HG03060 (cell line): ENCODE data around the gene ZBTB9.

Experiments used
- ATAC-seq: cut with Tn5 transposase; IDR thresholded peaks from one replicate; pipeline ENCODE4 v1.9.1; 2021; ENCODE audit warnings: low read depth, moderate number of reproducible peaks; ENCODE audit not compliant: unreplicated experiment

The ZBTB9 gene

DNA sequence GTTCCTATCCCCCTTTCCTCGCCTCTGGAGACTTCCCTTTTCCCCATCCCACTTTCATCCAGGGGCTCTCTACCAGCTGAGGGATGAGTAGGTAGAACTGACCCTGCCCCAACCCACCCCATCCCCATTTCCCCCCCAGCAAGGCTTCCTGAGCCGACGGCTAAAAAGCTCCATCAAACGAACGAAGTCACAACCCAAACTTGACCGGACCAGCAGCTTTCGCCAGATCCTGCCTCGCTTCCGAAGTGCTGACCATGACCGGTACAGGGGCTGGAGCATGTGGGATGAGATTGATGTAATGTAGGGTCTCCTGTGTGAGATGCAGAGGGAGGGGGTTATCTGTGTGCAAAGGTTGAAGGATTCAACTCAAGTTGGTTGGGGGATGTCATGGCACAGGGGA, 21.8 kb upstream of the ZBTB9 start:
- ATAC-seq = no peak

DNA sequence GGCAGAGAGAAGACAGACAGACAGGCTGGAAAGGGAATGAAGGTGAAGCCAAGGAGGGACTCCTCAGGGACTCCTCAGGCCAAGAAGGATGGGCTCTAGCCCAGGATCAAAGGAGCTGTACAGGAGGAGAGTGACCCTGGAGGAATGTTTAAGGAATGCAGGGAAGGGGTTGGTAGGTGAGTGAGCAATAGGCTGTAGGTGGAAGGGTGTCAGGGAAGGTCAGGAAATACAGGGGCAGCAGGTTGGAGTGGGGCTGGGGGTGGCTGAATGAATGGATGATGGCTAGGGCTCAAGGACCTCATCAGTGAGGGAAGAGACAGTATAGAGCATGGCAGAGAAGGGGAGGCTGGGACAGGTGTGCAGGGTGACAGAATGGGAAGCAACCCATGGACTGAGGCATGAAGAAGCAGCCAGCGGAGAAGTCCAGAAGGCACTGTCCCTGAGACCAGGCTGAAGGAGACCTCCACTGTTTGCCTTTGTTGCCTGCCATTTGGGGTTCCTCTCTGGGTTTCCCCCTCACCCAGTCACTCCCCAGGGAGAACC, 21.3 kb upstream of the ZBTB9 start:
- no peak for ATAC-seq

- ATAC-seq = no peak
Measured at GRCh38 chr6:33433544-33434191, 20.7 kb upstream of the ZBTB9 start.

GRCh38 chr6:33434961-33435360, 19.4 kb upstream of the ZBTB9 start:
- no peak for ATAC-seq

GRCh38 chr6:33437666-33438065, 16.7 kb upstream of the ZBTB9 start:
- no peak for ATAC-seq

DNA sequence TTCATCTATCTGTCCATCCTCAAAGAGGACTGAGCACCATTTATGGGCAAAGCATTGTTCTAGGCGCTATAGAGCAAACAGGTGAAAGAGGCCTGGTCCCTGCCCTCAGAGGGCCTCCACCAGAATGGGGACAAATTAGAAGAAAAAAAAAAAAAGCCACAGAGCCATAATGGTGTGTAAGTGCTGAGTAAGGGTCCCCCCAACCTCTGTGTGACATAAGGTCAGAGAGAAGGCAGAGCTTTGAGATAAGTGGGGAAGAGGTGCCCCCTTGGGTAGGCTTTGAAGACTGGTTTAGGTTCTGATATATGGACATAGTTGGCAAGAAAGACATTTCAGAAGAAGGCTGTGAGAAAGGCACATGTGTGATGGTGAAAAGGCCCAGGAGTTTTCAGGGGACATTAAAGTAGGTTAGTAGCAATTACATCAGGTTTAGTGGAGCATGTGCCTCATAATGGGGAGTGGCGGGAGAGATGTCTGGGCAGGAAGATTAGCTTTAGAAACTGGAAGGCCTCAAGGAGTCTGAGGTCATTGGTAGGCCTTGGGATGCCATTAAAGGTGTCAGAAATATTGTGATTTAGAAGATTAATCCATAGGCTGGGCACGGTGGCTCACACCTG, 15.3 kb upstream of the ZBTB9 start:
- ATAC-seq = no peak

- ATAC-seq = no peak
Measured at GRCh38 chr6:33439956-33440648, 14.3 kb upstream of the ZBTB9 start.

- no peak for ATAC-seq
Measured at GRCh38 chr6:33440649-33441309, 13.6 kb upstream of the ZBTB9 start.

GRCh38 chr6:33441457-33441856, 12.9 kb upstream of the ZBTB9 start:
- no peak for ATAC-seq

DNA sequence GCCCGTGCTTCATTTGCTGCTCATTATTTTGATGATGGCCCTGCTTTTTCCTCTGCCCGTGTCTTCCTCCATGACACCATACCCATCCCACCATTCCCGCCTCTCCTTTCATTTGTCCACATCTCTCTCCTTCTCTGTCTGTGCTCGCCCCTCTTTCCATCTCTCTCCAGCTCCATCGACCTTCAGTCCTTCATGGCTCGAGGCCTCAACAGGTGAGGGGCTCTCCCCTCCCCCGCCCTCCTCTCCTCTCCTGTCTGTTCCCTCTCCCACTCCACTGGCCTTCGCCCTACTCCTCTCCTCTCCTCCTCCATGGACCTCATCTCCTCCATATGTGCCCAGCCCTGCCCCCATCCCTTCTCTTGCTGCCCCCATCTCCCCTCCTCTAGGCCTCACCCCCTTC, 12.1 kb upstream of the ZBTB9 start:
- no peak for ATAC-seq

GRCh38 chr6:33443025-33443424, 11.4 kb upstream of the ZBTB9 start:
- ATAC-seq = no peak

GRCh38 chr6:33443619-33444504, 10.5 kb upstream of the ZBTB9 start:
- ATAC-seq = no peak

DNA sequence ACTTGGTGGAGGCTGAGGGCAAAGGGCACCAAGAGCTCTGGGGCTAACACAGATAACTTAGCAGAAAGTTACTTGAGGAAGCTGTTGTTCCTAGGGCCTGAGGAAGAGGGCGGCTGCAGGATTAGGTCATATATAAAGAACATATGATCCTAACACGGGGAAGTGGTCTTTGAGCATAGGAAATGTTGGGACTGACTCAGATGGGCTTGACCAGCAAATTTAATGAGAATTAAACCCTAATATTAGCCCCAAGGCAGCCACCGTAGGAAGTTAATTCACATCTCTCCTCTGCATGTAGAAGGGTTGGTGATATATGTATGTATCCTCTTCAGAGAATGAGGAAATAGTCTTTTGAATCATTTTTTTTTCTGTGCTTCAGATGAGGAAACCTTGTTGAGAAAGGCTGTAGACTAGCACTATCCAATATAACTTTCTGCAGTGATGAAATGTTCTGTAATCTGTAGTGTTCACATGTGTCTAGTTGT, 9.2 kb upstream of the ZBTB9 start:
- no peak for ATAC-seq

- ATAC-seq = no peak
Measured at GRCh38 chr6:33446356-33446755, 8.0 kb upstream of the ZBTB9 start.

DNA sequence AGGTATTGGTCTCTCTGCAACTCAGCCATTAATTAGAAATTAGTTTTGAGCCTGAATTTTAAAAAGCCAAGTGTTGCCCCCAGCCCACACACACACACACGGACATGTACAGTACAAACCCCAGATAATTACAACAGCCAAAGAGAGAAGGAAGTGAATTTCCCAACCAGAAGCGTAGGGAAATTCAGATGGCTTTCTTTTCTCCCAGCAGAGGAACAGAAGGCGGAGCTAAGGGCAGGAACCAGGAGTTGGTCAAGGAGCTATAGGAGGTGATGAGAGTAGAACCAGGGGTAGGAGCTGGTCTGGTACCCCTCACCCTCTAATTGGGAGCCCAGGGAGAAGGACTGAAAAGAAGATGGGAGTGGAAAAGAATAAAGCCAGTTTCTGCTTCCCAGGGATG, 3.9 kb upstream of the ZBTB9 start:
- no peak for ATAC-seq

DNA sequence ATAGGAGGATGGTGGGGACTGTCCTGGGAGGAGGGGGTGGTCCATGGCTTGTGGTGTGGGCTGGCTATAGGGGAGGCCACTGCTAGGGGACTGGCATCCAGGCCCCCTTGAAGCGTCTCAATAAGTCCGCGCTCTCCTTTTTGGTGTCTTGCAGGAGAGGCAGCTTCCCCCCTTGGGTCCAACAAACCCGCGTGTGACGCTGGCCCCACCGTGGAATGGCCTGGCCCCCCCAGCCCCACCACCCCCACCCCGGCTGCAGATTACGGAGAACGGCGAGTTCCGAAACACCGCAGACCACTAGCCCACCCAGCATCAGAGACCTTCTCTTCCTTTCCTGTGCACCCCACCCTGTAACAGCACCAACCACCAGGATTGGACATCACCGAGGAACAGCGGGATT, 2.8 kb upstream of the ZBTB9 start:
- no peak for ATAC-seq

DNA sequence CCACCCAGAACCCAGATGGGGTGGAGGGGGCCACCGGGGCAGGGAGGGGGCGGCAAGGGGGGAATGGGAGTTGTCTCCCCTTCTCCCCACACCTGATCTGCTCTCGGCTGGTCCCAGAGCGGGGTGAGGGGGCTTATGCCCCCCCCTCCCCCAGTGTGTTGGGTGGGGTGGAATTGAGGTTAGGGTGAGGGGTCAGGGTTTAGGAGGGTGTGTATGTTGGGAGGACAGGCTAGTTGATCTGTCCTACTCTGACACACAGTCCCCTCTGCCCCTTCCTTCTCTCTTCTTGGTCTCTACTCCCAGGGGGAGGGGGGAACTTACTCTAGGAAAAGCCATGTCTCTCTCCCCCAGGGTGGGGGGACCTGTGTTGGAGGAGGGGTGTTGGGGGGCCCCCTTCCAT, 1.9 kb upstream of the ZBTB9 start:
- ATAC-seq = no peak

- ATAC-seq = no peak
Measured at GRCh38 chr6:33453393-33454008, 875 bp upstream of the ZBTB9 start.

GRCh38 chr6:33455051-33455450, 675 bp downstream of the ZBTB9 start:
- no peak for ATAC-seq

- ATAC-seq = no peak
Measured at GRCh38 chr6:33456156-33456555, 1.8 kb downstream of the ZBTB9 start.
